NCI-H2107 treated with DMSO at 0.1 percent for 48 hours (cell line): ENCODE results near the gene NRP2.

Experiments used
- DNase-seq: peaks from one replicate; lab custom pipeline; 2025; ENCODE audit not compliant: unreplicated experiment; lab: John Stamatoyannopoulos, UW

The NRP2 gene

GRCh38 chr2:205845446-205845845 is 163.1 kb downstream of the NRP2 start:
- no peak for DNase-seq
